ENCODE results near the gene QRFPR.

- TF ChIP-seq CTCF (IDR thresholded peaks at IDR 0.05) (no peak), POLR2A (IDR thresholded peaks at IDR 0.05) (no peak)
Measured at GRCh38 chr4:121339824-121340223, 41.0 kb downstream of the QRFPR start.

Measured in heart left ventricle (tissue), 13 donors.